NCI-H2196 treated with DMSO at 0.1 percent for 48 hours (cell line): Measurements from ENCODE around the gene IL23A.
"Not testable (repeated sequence)": the region's sequence is repeated elsewhere in the genome, so short reads cannot be mapped to it uniquely, and the experiment has no call there.

Source experiments
- DNase-seq: peaks from one replicate; lab custom pipeline; 2025; ENCODE audit not compliant: unreplicated experiment; lab: John Stamatoyannopoulos, UW

Gene IL23A

GRCh38 chr12:56324206-56324605, 14.5 kb upstream of the IL23A start:
- no peak for DNase-seq

DNA sequence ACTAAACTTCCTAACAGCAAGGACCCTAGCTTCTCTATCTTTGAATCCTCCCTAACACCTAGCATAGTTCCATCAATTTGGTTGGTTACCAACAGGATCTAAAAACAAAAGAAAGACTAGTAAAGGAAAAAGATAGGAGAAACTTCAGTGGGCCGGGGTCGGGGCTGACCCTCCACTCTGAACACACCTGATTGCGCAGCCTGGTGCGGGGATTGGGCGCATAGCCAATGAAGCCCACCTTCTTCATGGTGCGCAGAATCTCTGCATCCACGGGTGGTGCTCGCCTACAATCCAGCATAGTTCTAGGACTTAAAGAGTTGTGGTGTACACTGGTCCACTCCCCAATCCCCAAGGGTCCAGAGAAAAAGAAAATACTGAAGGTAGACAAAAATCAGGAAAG, 12.6 kb upstream of the IL23A start:
- DNase-seq = no peak

DNA sequence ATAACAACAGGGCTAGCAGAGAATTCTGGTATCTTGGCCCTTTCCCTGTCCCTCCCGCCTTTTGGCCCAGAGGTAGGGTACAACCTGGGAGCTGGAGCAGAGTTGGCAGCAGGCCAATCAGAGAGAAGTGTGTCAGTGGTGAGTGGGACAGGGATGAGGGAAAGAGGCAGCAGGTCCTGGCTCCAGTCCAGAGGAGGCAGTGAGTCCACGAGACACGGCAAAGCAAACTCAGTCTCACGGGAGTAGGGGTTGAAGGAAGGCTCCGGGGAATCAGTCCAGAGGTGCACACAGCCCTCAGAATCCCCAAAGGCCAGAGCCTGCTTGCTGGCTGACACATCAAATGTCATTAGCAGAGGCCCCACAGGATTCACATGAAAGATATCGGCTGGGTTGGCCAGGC, 12.2 kb upstream of the IL23A start:
- no peak for DNase-seq

GRCh38 chr12:56330936-56331490, 7.7 kb upstream of the IL23A start:
- no peak for DNase-seq

DNA sequence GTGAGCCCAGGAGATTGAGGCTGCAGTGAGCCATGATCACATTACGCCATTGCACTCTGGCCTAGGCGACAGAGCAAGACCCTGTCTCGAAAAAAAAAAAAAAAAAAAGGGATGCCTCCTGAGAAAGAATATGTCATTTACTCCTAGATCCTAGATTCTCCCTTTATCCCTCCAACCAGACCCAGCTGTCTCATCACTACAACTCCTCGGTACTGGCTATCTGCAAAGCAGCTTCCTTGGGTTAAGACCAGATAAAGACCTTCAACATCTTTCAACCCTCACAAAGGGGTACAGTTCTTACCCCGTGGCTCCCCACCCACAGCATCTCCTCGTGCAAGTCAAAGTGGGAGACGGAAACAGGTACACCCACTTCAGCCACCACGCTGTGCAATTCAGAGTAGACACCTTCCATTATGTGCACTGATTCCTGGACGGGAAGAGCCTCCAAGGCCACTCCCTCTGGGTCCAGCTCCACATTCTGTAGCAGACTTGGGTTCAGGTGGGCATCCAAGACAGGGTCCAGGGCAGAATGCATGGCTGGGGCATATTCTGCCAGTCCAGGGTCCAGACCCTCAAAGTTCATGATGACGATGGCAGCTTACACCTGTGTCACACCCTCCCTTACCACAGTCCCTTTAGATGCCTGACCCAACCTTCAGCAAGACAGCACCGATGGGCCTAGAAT, 6.0 kb upstream of the IL23A start:
- DNase-seq = no peak

GRCh38 chr12:56333197-56333678, 5.4 kb upstream of the IL23A start:
- no peak for DNase-seq

DNA sequence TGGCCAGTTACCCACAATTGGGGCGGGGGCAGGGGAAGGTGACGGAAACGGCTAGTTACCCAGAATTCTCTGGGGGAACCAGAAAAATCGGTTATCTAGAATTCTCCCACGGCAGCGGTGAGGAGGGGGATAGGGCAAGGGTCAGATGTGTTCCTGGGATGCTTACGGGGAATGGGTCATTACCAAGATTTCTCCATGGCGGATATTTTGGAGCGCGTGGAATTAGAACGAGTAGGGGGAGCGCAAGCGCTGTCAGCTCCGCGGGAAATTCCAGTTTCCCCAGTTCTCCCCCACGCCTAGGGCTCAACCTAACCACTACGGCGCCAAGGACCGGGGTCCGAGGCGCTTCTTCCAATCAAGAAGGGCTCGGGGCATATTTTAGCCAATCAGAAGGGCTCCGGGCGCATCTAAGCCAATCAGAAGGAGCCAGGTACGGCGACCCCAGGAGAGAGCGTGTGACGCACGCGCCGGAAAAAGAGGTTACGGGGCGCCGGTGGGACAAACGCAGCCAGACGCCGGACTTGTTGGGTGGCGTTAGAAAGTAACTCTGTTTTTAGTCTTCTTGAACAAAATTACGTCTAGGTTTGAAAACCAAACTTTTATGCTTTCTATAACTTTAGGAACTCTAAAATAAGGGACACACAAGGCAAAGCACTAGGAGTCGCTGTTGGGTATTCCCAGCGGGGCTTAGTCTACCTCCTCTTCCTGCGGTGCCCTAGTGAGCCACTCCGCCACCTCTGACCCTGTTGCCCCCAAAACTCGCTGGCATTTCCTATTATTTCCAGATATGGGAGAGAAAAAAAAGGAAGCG, 4.8 kb upstream of the IL23A start, which contains the start of gene PAN2:
PAN2 (minus strand) TSS at position 322 of the 811 bp plus-strand sequence. CDS start 906 bp downstream, outside the sequence.
- peak; percentile 95 for DNase-seq

DNA sequence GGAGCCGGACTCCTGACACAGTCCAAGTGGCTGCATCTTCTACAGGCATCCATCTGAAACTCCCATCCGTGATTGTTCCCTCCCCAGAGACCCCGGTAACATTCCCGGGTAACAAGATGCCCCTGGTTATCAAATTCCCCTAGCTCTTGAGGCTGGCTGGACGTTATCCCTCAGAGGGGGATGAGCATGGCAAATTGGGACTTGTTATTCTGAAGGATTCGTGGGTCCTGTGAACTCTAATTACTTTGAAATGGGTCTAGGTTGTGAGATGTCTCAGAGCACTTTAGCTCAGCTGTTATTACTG, 4.2 kb upstream of the IL23A start:
- DNase-seq = no peak

GRCh38 chr12:56335527-56335926, 3.2 kb upstream of the IL23A start:
- not testable (repeated sequence) for DNase-seq

- no peak for DNase-seq
Observed at GRCh38 chr12:56336361-56337167, 2.1 kb upstream of the IL23A start.

DNA sequence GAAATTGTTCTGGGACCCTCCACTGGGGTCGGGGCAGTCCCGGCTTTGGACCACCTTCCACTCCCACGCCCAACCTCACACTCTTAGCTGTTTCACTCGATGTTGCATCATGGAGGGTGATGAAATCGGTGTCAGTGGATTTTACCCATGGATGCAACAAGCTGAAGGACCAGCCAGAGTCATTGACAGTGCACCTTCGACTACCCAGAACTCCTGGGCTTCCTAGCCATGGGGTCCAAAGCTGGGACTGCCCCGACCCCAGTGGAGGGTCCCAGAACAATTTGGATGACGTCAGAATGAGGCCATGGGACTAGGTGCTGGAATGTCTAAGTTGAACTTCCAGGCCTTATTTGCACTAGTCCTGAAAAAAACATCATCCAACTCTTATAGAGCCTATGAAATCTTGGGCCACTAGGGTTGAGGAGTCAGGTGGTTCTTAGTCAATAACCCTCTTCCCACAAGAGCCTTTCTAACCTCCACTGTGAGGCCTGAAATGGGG, 882 bp upstream of the IL23A start:
- DNase-seq = no peak

DNA sequence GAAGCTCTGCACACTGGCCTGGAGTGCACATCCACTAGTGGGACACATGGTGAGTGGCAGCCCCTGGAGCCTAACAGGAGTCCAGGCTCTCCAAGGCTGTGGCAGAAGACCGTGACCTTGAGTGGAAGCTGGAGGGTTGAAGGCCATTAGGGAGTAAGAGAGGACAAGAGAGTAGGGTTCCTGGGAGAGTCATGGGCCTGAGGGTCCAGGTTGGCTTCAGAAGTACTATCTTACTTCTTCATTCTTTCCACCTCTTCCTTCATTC, 406 bp downstream of the IL23A start:
- no peak for DNase-seq

- DNase-seq = no peak
Observed at GRCh38 chr12:56341616-56342015, 2.9 kb downstream of the IL23A start.

GRCh38 chr12:56342290-56342689, 3.6 kb downstream of the IL23A start:
- DNase-seq = not testable (repeated sequence)

DNA sequence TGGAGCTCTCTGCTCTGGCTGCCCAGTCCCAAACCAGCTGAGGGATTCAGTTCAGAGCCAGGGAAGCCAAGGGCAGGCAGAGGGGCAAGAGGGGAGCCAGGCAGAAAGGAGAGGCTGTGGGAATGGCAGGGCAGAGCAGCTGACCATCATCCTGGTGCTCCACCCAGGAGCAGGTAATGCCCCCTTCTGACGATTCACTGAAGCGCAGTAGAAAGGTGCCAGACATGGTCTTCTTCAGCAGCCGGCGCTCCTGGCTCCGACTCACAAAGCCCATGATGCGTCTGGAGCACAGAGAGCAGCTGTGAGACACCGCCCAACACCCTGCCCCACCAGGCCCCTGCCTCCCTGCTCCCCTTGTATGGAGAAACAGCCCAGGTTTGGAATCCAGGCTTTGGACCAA, 8.0 kb downstream of the IL23A start:
- DNase-seq = no peak

DNA sequence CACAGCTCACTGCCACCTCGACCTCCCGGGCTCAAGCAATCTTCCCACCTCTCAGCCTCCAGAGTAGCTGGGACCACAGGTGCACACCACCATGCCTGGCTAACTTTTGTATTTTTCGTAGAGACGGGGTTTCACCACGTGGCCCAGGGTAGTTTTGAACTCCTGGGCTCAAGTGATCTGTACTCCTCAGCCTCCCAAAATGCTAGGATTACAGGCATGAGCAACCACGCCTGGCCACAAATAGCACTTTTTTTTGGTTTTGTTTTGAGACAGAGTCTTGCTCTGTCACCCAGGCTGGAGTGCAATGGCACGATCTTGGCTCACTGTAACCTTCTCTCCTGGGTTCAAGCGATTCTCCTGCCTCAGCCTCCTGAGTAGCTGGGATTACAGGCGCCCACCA, 8.6 kb downstream of the IL23A start:
- DNase-seq = not testable (repeated sequence)

GRCh38 chr12:56348776-56349175, 10.1 kb downstream of the IL23A start:
- DNase-seq = no peak

DNA sequence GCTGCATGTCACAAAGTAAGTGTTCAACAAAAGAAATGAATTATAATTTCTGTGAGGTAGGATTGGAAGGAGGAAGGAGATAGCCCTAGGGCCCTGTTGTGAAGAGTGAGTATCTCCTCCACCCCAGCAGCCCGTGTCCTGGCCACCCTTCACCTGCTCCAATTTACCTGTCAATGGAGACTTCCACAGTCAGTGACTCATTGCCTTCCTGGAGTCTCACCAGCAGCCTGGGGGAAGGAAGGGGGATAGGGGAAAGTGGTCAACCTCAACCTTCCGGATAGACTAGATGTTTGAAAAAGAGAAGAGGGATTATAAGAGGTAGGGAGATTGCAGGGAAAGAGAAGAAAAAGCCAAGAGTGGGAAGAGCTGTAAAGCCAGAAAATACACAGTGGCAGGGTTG, 12.0 kb downstream of the IL23A start:
- no peak for DNase-seq

DNA sequence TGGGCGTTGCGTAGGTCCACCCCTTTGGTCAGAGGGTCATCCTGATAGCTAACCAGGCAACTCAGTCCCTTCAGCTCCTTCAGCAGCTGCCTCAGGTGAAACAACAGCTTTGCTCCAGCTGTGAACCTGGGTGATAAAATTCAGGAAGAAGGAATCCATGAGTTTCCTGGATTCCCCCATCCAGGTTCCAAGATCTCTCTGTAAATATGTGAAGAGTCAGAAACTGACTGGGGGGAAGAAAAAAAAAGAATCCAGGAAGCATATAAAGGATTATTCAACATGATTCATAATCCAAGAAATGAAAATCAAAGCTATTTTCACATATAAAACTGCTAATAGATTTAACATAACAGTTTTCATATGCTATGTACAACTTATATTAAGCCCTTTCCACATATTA, 12.6 kb downstream of the IL23A start:
- no peak for DNase-seq

DNA sequence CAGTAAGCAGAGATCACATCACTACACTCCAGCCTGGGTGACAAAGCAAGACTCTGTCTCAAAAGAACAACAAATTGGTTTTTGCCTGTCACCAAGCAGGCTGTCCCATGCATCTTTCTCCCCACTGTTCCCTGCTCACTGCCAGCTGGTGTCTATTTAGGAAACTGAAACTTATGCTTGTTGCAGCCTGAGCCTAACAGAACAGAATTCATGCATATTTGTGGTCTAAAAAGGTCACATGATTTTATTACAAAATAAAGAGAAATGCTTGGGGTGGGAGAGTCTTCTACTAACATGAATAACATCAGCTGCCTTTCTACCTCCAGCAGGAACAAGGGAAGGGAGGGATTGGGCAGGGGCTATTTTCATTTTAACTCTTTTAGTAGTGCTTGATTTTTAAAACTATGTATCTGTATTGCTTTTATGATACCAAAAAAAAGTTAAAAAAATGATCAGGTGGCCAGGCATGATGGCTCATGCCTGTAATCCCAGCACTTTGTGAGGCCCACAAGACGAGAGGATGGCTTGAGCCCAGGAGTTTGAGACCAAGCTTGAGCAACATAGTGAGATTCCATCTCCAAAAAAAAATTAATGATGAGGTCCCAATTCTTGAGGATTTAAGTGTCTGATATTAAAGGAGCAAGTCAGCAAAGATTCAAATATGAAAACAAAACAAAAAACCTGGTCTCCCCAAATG, 20.3 kb downstream of the IL23A start:
- no peak for DNase-seq
